GM12878 (cell line): ENCODE results near the gene HOXD1. TPM values are rescaled to one million over a fixed set of nuclear protein-coding genes. Genes with fewer than 3 reads are reported as not detected.

Source experiments
- BMI1 ChIP-seq: fragments of 450-650 bp; IDR thresholded peaks from 2 replicates; pipeline ENCODE4 v1.6.1; 2016; ENCODE audit warnings: mild to moderate bottlenecking, moderate library complexity, borderline replicate concordance
- CREM ChIP-seq: IDR thresholded peaks from 2 replicates; pipeline ENCODE4 v1.6.1; 2014; ENCODE audit warnings: antibody characterized with exemption, low read depth
- EED ChIP-seq: sonication (generic); IDR thresholded peaks from 2 replicates; pipeline ENCODE4 v1.6.1; 2016; ENCODE audit warnings: antibody characterized with exemption, low read depth
- KLF5 ChIP-seq: fragments of 450-650 bp; IDR thresholded peaks from 2 replicates; pipeline ENCODE4 v1.6.1; 2014; ENCODE audit warnings: mild to moderate bottlenecking; ENCODE audit not compliant: partially characterized antibody
- PAX5 ChIP-seq: IDR thresholded peaks from 2 replicates; pipeline ENCODE4 v1.6.1; 2011; ENCODE audit warnings: low read depth, low read length, borderline replicate concordance
- RELA ChIP-seq: fragments of 450-650 bp; IDR thresholded peaks from 2 replicates; pipeline ENCODE4 v1.8.0; 2014; ENCODE audit warnings: borderline replicate concordance; ENCODE audit not compliant: partially characterized antibody
- TCF7 ChIP-seq: IDR thresholded peaks from 2 replicates; pipeline ENCODE4 v1.6.1; 2014; ENCODE audit warnings: antibody characterized with exemption, borderline replicate concordance
- ZSCAN29 ChIP-seq: fragments of 450-650 bp; IDR thresholded peaks from 2 replicates; pipeline ENCODE4 v1.6.1; 2017; ENCODE audit warnings: mild to moderate bottlenecking, moderate library complexity
- ZZZ3 ChIP-seq: IDR thresholded peaks from 2 replicates; pipeline ENCODE4 v1.6.1; 2011; ENCODE audit warnings: low read depth; ENCODE audit not compliant: control insufficient read depth, insufficient read length
- polyA plus RNA-seq, 11 experiments: library from polyadenylated mRNA; depleted of rRNA in 4 of 11; unstranded in 6 of 11; stranded (reverse) in 5 of 11; fragments of >200 nt; fragmentation: Nextera tagmentation in 4 of 11; fragmentation: Illumina TruSeq in 1 of 11; extraction: Ambion mirVana in 4 of 11; extraction: Trizol in 1 of 11; gene quantifications; 1 replicate in 1 of 11; 2 replicates in 10 of 11; pipeline versions ENCODE4 v1.2.1 to v1.2.3, GENCODE V29; 2011 to 2016; ENCODE audit warnings: inconsistent platforms in 2 of 11, missing spikeins in 2 of 11, low read depth in 1 of 11
- total RNA-seq, 4 experiments: library from RNA; depleted of rRNA in 3 of 4; stranded (reverse); fragments of >200 nt in 3 of 4; fragmentation: Illumina TruSeq in 1 of 4; extraction: Trizol in 1 of 4; gene quantifications; 2 replicates each; pipeline versions ENCODE4 v1.2.1 to v1.2.3, GENCODE V29; 2013 to 2021
- TF ChIP-seq, protein P1 (sequence below): fragments of 450-650 bp; IDR thresholded peaks from 2 replicates; pipeline ENCODE4 v1.6.1; 2017; ENCODE audit warnings: mild to moderate bottlenecking, moderate library complexity
- TF ChIP-seq, protein P2 (sequence below): fragments of 450-650 bp; formaldehyde crosslinking; IDR thresholded peaks from 2 replicates; pipeline ENCODE4 v1.4.0; 2020; ENCODE audit warnings: mild to moderate bottlenecking, moderate library complexity
- TF ChIP-seq, protein P3 (sequence below): fragments of 450-650 bp; IDR thresholded peaks from 2 replicates; pipeline ENCODE4 v1.6.1; 2017; ENCODE audit warnings: mild to moderate bottlenecking, low read depth, inconsistent platforms; ENCODE audit not compliant: poor library complexity, severe bottlenecking
- TF ChIP-seq, protein P4 (sequence below): fragments of 450-650 bp; IDR thresholded peaks from 2 replicates; pipeline ENCODE4 v1.6.1; 2017; ENCODE audit warnings: low read depth, mild to moderate bottlenecking, moderate library complexity
- TF ChIP-seq, protein P5 (sequence below): fragments of 450-650 bp; formaldehyde crosslinking; IDR thresholded peaks from 2 replicates; pipeline ENCODE4 v1.5.0; 2022; ENCODE audit warnings: mild to moderate bottlenecking, missing genetic modification characterization

HOXD1 gene
- total and polyA plus RNA-seq, 10 of the 15 experiments (the other 5 are each of a cell fraction or from before 2014, with no cell fraction given), result not detected

DNA sequence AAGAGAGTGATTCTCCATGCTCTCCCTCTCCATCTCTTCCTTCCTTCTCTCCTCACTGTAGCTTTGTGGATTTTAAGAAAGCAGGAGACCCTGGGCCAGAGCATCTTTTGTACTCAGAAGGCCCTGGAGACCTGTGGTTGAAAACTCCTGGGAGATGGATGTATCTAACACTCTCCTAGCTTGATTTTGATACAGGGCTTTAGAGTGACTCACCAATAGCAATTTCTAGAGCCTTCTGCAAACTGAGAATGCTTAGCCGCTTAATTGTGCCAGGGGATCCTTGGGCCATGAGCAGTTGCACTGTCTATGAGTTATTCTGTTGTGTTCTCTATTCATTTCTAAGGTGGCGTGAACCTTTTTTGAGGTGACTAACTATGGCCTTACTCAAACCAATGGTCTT, 17.7 kb downstream of the HOXD1 start (continued):
- TF ChIP-seq, protein P1, sequence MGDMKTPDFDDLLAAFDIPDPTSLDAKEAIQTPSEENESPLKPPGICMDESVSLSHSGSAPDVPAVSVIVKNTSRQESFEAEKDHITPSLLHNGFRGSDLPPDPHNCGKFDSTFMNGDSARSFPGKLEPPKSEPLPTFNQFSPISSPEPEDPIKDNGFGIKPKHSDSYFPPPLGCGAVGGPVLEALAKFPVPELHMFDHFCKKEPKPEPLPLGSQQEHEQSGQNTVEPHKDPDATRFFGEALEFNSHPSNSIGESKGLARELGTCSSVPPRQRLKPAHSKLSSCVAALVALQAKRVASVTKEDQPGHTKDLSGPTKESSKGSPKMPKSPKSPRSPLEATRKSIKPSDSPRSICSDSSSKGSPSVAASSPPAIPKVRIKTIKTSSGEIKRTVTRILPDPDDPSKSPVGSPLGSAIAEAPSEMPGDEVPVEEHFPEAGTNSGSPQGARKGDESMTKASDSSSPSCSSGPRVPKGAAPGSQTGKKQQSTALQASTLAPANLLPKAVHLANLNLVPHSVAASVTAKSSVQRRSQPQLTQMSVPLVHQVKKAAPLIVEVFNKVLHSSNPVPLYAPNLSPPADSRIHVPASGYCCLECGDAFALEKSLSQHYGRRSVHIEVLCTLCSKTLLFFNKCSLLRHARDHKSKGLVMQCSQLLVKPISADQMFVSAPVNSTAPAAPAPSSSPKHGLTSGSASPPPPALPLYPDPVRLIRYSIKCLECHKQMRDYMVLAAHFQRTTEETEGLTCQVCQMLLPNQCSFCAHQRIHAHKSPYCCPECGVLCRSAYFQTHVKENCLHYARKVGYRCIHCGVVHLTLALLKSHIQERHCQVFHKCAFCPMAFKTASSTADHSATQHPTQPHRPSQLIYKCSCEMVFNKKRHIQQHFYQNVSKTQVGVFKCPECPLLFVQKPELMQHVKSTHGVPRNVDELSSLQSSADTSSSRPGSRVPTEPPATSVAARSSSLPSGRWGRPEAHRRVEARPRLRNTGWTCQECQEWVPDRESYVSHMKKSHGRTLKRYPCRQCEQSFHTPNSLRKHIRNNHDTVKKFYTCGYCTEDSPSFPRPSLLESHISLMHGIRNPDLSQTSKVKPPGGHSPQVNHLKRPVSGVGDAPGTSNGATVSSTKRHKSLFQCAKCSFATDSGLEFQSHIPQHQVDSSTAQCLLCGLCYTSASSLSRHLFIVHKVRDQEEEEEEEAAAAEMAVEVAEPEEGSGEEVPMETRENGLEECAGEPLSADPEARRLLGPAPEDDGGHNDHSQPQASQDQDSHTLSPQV, result no peak
- TF ChIP-seq BMI1, result no peak
- TF ChIP-seq, protein P2, sequence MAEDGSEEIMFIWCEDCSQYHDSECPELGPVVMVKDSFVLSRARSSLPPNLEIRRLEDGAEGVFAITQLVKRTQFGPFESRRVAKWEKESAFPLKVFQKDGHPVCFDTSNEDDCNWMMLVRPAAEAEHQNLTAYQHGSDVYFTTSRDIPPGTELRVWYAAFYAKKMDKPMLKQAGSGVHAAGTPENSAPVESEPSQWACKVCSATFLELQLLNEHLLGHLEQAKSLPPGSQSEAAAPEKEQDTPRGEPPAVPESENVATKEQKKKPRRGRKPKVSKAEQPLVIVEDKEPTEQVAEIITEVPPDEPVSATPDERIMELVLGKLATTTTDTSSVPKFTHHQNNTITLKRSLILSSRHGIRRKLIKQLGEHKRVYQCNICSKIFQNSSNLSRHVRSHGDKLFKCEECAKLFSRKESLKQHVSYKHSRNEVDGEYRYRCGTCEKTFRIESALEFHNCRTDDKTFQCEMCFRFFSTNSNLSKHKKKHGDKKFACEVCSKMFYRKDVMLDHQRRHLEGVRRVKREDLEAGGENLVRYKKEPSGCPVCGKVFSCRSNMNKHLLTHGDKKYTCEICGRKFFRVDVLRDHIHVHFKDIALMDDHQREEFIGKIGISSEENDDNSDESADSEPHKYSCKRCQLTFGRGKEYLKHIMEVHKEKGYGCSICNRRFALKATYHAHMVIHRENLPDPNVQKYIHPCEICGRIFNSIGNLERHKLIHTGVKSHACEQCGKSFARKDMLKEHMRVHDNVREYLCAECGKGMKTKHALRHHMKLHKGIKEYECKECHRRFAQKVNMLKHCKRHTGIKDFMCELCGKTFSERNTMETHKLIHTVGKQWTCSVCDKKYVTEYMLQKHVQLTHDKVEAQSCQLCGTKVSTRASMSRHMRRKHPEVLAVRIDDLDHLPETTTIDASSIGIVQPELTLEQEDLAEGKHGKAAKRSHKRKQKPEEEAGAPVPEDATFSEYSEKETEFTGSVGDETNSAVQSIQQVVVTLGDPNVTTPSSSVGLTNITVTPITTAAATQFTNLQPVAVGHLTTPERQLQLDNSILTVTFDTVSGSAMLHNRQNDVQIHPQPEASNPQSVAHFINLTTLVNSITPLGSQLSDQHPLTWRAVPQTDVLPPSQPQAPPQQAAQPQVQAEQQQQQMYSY (CRISPR knock-in tag), result no peak
- no peak for TF ChIP-seq RELA
- TF ChIP-seq KLF5, result no peak
- TF ChIP-seq, protein P3, sequence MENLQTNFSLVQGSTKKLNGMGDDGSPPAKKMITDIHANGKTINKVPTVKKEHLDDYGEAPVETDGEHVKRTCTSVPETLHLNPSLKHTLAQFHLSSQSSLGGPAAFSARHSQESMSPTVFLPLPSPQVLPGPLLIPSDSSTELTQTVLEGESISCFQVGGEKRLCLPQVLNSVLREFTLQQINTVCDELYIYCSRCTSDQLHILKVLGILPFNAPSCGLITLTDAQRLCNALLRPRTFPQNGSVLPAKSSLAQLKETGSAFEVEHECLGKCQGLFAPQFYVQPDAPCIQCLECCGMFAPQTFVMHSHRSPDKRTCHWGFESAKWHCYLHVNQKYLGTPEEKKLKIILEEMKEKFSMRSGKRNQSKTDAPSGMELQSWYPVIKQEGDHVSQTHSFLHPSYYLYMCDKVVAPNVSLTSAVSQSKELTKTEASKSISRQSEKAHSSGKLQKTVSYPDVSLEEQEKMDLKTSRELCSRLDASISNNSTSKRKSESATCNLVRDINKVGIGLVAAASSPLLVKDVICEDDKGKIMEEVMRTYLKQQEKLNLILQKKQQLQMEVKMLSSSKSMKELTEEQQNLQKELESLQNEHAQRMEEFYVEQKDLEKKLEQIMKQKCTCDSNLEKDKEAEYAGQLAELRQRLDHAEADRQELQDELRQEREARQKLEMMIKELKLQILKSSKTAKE, result no peak
- TF ChIP-seq, protein P4, sequence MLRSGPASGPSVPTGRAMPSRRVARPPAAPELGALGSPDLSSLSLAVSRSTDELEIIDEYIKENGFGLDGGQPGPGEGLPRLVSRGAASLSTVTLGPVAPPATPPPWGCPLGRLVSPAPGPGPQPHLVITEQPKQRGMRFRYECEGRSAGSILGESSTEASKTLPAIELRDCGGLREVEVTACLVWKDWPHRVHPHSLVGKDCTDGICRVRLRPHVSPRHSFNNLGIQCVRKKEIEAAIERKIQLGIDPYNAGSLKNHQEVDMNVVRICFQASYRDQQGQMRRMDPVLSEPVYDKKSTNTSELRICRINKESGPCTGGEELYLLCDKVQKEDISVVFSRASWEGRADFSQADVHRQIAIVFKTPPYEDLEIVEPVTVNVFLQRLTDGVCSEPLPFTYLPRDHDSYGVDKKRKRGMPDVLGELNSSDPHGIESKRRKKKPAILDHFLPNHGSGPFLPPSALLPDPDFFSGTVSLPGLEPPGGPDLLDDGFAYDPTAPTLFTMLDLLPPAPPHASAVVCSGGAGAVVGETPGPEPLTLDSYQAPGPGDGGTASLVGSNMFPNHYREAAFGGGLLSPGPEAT, result no peak
- TF ChIP-seq TCF7, result no peak
- TF ChIP-seq CREM, result no peak
- TF ChIP-seq, protein P5, sequence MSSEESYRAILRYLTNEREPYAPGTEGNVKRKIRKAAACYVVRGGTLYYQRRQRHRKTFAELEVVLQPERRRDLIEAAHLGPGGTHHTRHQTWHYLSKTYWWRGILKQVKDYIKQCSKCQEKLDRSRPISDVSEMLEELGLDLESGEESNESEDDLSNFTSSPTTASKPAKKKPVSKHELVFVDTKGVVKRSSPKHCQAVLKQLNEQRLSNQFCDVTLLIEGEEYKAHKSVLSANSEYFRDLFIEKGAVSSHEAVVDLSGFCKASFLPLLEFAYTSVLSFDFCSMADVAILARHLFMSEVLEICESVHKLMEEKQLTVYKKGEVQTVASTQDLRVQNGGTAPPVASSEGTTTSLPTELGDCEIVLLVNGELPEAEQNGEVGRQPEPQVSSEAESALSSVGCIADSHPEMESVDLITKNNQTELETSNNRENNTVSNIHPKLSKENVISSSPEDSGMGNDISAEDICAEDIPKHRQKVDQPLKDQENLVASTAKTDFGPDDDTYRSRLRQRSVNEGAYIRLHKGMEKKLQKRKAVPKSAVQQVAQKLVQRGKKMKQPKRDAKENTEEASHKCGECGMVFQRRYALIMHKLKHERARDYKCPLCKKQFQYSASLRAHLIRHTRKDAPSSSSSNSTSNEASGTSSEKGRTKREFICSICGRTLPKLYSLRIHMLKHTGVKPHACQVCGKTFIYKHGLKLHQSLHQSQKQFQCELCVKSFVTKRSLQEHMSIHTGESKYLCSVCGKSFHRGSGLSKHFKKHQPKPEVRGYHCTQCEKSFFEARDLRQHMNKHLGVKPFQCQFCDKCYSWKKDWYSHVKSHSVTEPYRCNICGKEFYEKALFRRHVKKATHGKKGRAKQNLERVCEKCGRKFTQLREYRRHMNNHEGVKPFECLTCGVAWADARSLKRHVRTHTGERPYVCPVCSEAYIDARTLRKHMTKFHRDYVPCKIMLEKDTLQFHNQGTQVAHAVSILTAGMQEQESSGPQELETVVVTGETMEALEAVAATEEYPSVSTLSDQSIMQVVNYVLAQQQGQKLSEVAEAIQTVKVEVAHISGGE (CRISPR knock-in tag), result no peak
- TF ChIP-seq PAX5, result no peak
- TF ChIP-seq ZSCAN29, result no peak
- no peak for TF ChIP-seq EED
- no peak for TF ChIP-seq ZZZ3
